Measurements from ENCODE around the gene CD180.

- no peak for TF ChIP-seq POLR2AphosphoS5 (IDR thresholded peaks at IDR 0.05; ENCODE audit: low read depth, low read length)
- TF ChIP-seq SIN3A (IDR thresholded peaks at IDR 0.05; ENCODE audit: borderline replicate concordance, insufficient read depth, low read length) = no peak
- no peak for TF ChIP-seq TAF1 (IDR thresholded peaks at IDR 0.05; ENCODE audit: borderline replicate concordance, insufficient read depth, low read length)
- TF ChIP-seq, protein P1, sequence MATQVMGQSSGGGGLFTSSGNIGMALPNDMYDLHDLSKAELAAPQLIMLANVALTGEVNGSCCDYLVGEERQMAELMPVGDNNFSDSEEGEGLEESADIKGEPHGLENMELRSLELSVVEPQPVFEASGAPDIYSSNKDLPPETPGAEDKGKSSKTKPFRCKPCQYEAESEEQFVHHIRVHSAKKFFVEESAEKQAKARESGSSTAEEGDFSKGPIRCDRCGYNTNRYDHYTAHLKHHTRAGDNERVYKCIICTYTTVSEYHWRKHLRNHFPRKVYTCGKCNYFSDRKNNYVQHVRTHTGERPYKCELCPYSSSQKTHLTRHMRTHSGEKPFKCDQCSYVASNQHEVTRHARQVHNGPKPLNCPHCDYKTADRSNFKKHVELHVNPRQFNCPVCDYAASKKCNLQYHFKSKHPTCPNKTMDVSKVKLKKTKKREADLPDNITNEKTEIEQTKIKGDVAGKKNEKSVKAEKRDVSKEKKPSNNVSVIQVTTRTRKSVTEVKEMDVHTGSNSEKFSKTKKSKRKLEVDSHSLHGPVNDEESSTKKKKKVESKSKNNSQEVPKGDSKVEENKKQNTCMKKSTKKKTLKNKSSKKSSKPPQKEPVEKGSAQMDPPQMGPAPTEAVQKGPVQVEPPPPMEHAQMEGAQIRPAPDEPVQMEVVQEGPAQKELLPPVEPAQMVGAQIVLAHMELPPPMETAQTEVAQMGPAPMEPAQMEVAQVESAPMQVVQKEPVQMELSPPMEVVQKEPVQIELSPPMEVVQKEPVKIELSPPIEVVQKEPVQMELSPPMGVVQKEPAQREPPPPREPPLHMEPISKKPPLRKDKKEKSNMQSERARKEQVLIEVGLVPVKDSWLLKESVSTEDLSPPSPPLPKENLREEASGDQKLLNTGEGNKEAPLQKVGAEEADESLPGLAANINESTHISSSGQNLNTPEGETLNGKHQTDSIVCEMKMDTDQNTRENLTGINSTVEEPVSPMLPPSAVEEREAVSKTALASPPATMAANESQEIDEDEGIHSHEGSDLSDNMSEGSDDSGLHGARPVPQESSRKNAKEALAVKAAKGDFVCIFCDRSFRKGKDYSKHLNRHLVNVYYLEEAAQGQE (IDR thresholded peaks at IDR 0.05; ENCODE audit: insufficient read depth in 1 of 2, low read depth in 2 of 2, low read length in 2 of 2) = no peak
Observed at GRCh38 chr5:67196537-67197059, at the start of gene CD180.
